CD4-positive, alpha-beta T cell (primary cell): ENCODE results near the gene B3GAT3. TPM values are rescaled to one million over a fixed set of nuclear protein-coding genes. Genes with fewer than 3 reads are reported as not detected.

Source experiments
- ATAC-seq: fragments of 200-7000 bp; cut with Tn5 transposase; one replicate; pipeline ENCODE4 v1.10.0; 2022; ENCODE audit warnings: mild to moderate bottlenecking; ENCODE audit not compliant: poor library complexity
- CTCF ChIA-PET: fragments of 350-600 bp; sonication (Branson Sonifier 250); formaldehyde crosslinking; loops from one replicate; lab custom pipeline; 2021; ENCODE audit warnings: antibody characterized with exemption, inconsistent platforms; lab: Charles Lee
- POLR2A ChIA-PET: fragments of 350-600 bp; sonication (Branson Sonifier 250); formaldehyde crosslinking; loops from one replicate; lab custom pipeline; 2021; ENCODE audit warnings: antibody characterized with exemption, inconsistent platforms; lab: Charles Lee
- DNase-seq, 14 experiments: peaks; one replicate each; pipeline ENCODE4 v3.0.0-alpha.2; 2013 to 2020; ENCODE audit warnings: mixed read lengths in 2 of 14
- H3K27ac ChIP-seq, 2 donors: one replicate each; pipeline versions ENCODE4 v1.5.1 to v1.7.0; 2013; ENCODE audit warnings: low read length in 2 of 2, low read depth in 1 of 2, mild to moderate bottlenecking in 1 of 2
- H3K27me3 ChIP-seq, 2 experiments: 1 replicate in 1 of 2; 2 replicates in 1 of 2; pipeline versions ENCODE4 v1.6.1 to v1.7.0; 2013; ENCODE audit warnings: low read length in 2 of 2, control low read depth in 1 of 2, mild to moderate bottlenecking in 1 of 2, moderate library complexity in 1 of 2; ENCODE audit not compliant: insufficient read depth in 2 of 2, control insufficient read depth in 1 of 2
- H3K36me3 ChIP-seq: one replicate; pipeline ENCODE4 v1.6.1; 2013; ENCODE audit warnings: low read length, control low read depth; ENCODE audit not compliant: insufficient read depth
- H3K4me1 ChIP-seq: one replicate; pipeline ENCODE4 v1.6.1; 2013; ENCODE audit warnings: low read length, control low read depth; ENCODE audit not compliant: insufficient read depth
- H3K4me3 ChIP-seq: one replicate; pipeline ENCODE4 v1.5.1; 2013; ENCODE audit warnings: mild to moderate bottlenecking, low read length, moderate library complexity
- H3K9me3 ChIP-seq, 2 experiments: 1 replicate in 1 of 2; 2 replicates in 1 of 2; pipeline versions ENCODE4 v1.6.1 to v1.7.0; 2013; ENCODE audit warnings: low read length in 2 of 2, mild to moderate bottlenecking in 2 of 2, control low read depth in 1 of 2, moderate library complexity in 1 of 2; ENCODE audit not compliant: control insufficient read depth in 1 of 2, insufficient read depth in 1 of 2
- H3K27ac Mint-ChIP-seq: one replicate; pipeline ENCODE4 v1.8.0; 2020; ENCODE audit warnings: mixed read lengths
- H3K27me3 Mint-ChIP-seq: one replicate; pipeline ENCODE4 v1.8.0; 2021; ENCODE audit warnings: mixed read lengths
- H3K36me3 Mint-ChIP-seq: one replicate; pipeline ENCODE4 v1.8.0; 2021; ENCODE audit warnings: low read depth, mixed read lengths
- H3K4me1 Mint-ChIP-seq: one replicate; pipeline ENCODE4 v1.8.0; 2021; ENCODE audit warnings: low read depth, mixed read lengths
- H3K4me3 Mint-ChIP-seq: one replicate; pipeline ENCODE4 v1.8.0; 2020; ENCODE audit warnings: mild to moderate bottlenecking, mixed read lengths
- H3K9me3 Mint-ChIP-seq: one replicate; pipeline ENCODE4 v1.8.0; 2020; ENCODE audit warnings: mixed read lengths
- CTCF ChIP-seq: fragments of 200-600 bp; IDR thresholded peaks from one replicate; pipeline ENCODE4 v1.8.0; 2022; ENCODE audit warnings: antibody characterized with exemption, mild to moderate bottlenecking
- intact Hi-C, 2 experiments: fragments of 100-400 bp; cut with DNase I in 1 of 2; cut with micrococcal nuclease in 1 of 2; formaldehyde crosslinking; loops; one replicate each; pipeline versions ENCODE4 v1.15.1 to v1.9.0; 2023 to 2025; cut with DNase I, micrococcal nuclease
- total RNA-seq, 174 experiments: library from RNA in 2 of 174; stranded (reverse) in 2 of 174; gene quantifications; one replicate each; pipeline ENCODE4 v1.2.3 and lab custom pipeline; 2021 to 2026

Gene B3GAT3
- total RNA-seq, 2 experiments from 2014 or later = 47.2 to 49.5 TPM

GRCh38 chr11:62580959-62581715, 40.6 kb downstream of the B3GAT3 start:
- DNase-seq (no peak), ATAC-seq (no peak)
- H3K36me3 ChIP-seq = peaks cover 64% of the 10 kb centered on the region
- H3K4me3 ChIP-seq = no peak overlapping the region
- Mint-ChIP-seq H3K4me1 (no peaks in the 10 kb centered on the region), H3K9me3 (no peaks in the 10 kb centered on the region), H3K4me3 (no peak overlapping the region), H3K36me3 (peaks cover 72% of the 10 kb centered on the region), H3K27me3 (no peaks in the 10 kb centered on the region), H3K27ac (no peak overlapping the region)
- ChIA-PET POLR2A (interaction anchor here (1.2 to 4.4 kb wide), 2 partner anchors 11 to 146 kb away, joined by 3 to 19 read pairs; partner anchors contain the start of genes HNRNPUL2 and TUT1), CTCF (interaction anchor here (0.6 kb wide), 2 partner anchors 92 to 268 kb away, joined by 3 to 4 read pairs; no protein-coding TSS in a partner anchor)
- no peak overlapping the region for H3K27ac ChIP-seq
- H3K27me3 ChIP-seq = no peaks in the 10 kb centered on the region
- no peaks in the 10 kb centered on the region for H3K4me1 ChIP-seq
- intact Hi-C loops = no loop called here
- H3K9me3 ChIP-seq = no peaks in the 10 kb centered on the region
- no peak for TF ChIP-seq CTCF

- Histone ChIP-seq H3K4me1 (peaks cover 16% of the 10 kb centered on the region), H3K27me3 (no peaks in the 10 kb centered on the region), H3K9me3 (no peaks in the 10 kb centered on the region), H3K4me3 (no peak overlapping the region), H3K27ac (no peak overlapping the region), H3K36me3 (peaks cover 61% of the 10 kb centered on the region)
- CTCF ChIA-PET = no interaction called here
- ATAC-seq = no peak
- Mint-ChIP-seq H3K4me1 (peaks cover 11% of the 10 kb centered on the region), H3K36me3 (peaks cover 76% of the 10 kb centered on the region), H3K27ac (no peak overlapping the region), H3K9me3 (no peaks in the 10 kb centered on the region), H3K4me3 (no peak overlapping the region), H3K27me3 (no peaks in the 10 kb centered on the region)
- intact Hi-C loops = no loop called here
- TF ChIP-seq CTCF = no peak
- no peak for DNase-seq
- POLR2A ChIA-PET = interaction anchor here (0.6 to 1.5 kb wide), 2 partner anchors 8 to 12 kb away, joined by 6 to 7 read pairs; partner anchors contain the start of gene TUT1
Observed at GRCh38 chr11:62579252-62579651, 42.5 kb downstream of the B3GAT3 start.

GRCh38 chr11:62578541-62578940, 43.2 kb downstream of the B3GAT3 start:
- CTCF ChIA-PET = no interaction called here
- peaks cover 75% of the 10 kb centered on the region for H3K36me3 Mint-ChIP-seq

More at GRCh38 chr11:62578541-62578940, 43.2 kb downstream of the B3GAT3 start:
- Histone ChIP-seq H3K4me1 (peaks cover 17% of the 10 kb centered on the region), H3K27ac (no peak overlapping the region), H3K4me3 (no peak overlapping the region), H3K9me3 (no peaks in the 10 kb centered on the region), H3K27me3 (no peaks in the 10 kb centered on the region), H3K36me3 (peaks cover 54% of the 10 kb centered on the region)
- no peak for TF ChIP-seq CTCF
- Mint-ChIP-seq H3K4me1 (peaks cover 17% of the 10 kb centered on the region), H3K27me3 (no peaks in the 10 kb centered on the region), H3K27ac (no peak overlapping the region), H3K9me3 (no peaks in the 10 kb centered on the region), H3K4me3 (no peak overlapping the region)
- POLR2A ChIA-PET = interaction anchor here (0.6 to 1.5 kb wide), 2 partner anchors 8 to 13 kb away, joined by 6 to 7 read pairs; partner anchors contain the start of gene TUT1
- intact Hi-C loops = no loop called here
- DNase-seq (no peak), ATAC-seq (no peak)
